Measurements from ENCODE around the gene NEUROD1.
A peak's percentile ranks its signal among the peaks of the same experiment; 100 is the strongest.

Gene NEUROD1

DNA sequence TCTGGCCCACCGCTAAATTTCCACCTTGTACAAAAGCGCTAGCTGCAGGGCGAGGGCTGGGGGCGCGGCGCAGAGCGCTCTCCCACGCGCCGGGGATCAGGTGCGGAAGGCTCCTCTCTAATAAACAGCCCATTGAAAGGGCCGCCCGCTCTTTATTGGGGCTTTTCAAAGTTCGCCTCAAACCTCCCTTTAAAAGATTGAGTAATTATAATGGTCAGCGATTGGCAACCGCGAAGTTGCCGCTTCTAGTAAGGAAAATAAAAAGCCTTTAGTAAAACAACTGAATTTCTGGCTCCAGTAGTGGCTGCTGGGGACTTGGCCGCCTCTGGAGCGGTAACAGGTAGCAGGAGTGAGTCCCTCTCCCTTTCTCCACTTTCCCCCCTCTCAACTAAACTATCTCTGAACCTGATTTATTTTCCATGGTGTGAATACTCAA, 755 bp downstream of the NEUROD1 start:
- DNase-seq (ENCODE audit: low spot score): no peak

DNA sequence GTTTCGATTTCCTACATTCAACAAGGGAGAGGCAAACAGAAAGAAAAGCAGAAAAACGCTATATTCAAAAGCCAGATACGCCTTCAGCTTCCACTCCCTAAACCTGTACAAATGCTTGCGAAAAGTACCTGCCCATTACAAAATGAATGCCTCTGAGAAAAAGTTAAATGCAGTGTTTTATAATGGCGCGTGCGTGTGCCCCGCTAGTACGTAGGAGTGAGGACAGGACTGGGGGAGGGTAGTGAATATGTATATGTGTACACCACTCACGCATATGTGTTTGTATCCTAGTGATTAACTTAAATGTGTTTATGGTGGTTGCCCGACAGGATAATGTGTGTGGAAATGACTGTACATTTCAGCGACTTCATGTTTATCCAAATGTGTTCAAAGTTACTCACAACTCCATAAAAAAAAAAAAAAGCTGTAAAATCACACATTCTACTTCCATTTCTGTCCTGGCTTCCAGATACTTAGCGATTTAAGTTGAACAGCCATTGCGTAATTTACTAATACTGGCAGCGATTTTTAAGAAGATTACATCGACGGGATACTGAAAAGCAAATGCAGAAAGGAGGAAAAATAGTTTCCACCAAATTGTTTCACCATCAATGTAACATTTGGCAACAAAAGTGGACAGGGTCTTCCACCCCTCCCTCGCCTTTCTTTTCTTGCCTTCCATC, 1.3 kb downstream of the NEUROD1 start:
- no peak for DNase-seq (ENCODE audit: low spot score)

DNA sequence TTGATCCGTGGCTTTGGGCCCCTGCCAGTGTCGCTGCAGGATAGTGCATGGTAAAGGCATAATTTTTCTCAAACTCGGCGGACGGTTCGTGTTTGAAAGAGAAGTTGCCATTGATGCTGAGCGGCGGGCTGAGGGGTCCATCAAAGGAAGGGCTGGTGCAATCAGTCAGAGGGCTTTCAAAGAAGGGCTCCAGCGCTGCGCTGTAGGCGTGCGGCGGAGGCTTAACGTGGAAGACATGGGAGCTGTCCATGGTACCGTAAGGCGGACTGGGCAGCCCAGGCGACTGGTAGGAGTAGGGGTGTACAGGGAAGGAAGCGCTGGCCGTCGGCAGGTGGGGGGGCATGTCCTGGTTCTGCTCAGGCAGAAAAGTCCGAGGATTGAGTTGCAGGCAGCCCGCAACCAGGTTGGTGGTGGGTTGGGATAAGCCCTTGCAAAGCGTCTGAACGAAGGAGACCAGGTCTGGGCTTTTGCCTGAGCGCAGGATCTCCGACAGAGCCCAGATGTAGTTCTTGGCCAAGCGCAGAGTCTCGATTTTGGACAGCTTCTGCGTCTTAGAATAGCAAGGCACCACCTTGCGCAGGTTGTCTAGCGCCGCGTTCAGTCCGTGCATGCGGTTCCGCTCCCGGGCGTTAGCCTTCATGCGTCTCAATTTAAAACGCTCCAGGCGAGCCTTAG, 2.3 kb downstream of the NEUROD1 start:
- peak; percentile 27 for DNase-seq (ENCODE audit: low spot score)

DNA sequence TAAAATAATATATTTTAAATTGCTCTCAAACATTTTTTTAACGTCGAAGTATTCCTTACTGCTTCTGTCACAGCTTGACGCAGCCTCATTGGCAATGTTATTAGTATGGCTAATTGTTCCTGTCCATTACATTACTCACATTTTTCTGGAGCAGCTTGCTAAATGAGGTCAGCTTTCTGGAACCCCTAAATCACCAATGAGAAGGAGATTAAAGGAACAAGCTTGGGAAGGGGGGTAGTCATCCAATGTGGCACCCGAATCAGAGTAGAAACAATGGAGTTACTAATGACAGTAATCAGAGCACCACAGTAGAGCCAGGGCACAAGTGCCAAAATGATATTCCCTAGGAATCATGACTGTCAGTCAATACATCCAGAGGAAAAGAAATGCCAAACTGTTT, 5.1 kb downstream of the NEUROD1 start:
- DNase-seq (ENCODE audit: low spot score): no peak

DNA sequence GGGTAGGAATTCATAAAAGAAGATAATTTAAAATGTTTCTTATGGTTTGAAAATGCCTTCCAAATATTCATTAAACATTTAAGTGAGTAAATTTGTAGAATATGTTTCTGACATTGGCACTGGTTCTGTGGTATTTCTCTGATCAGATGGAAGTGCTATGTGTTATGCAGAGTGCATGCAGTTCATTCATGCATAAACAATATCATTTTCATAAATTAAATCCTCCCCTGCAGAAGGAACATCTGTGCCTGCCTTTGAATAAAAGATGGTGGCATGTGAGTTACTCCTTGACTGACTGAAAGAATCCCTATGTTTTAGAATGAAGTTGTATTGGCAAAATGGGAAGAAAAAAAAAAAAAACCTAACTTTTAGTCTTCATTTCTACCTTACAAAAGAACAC, 5.9 kb downstream of the NEUROD1 start:
- DNase-seq (ENCODE audit: low spot score): no peak

DNA sequence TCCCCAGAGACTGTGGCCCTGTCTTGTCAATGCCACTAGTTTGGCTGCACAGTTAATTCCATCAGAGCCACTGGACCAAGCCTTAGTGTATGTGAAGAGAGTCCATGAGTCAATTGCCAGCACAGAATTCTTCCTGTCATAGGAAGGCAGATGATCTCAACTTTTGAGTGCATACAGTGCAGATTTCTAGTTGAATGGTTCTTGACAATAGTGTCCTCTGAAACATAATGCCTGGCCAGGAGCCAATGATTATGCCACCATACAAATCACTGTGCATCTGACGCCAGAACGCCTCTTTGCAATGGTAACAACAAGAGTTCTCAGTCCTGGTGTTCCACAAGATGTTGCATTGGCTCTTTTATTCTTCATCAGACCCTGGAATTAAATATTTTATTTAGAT, 7.1 kb downstream of the NEUROD1 start:
- no peak for DNase-seq (ENCODE audit: low spot score)

DNA sequence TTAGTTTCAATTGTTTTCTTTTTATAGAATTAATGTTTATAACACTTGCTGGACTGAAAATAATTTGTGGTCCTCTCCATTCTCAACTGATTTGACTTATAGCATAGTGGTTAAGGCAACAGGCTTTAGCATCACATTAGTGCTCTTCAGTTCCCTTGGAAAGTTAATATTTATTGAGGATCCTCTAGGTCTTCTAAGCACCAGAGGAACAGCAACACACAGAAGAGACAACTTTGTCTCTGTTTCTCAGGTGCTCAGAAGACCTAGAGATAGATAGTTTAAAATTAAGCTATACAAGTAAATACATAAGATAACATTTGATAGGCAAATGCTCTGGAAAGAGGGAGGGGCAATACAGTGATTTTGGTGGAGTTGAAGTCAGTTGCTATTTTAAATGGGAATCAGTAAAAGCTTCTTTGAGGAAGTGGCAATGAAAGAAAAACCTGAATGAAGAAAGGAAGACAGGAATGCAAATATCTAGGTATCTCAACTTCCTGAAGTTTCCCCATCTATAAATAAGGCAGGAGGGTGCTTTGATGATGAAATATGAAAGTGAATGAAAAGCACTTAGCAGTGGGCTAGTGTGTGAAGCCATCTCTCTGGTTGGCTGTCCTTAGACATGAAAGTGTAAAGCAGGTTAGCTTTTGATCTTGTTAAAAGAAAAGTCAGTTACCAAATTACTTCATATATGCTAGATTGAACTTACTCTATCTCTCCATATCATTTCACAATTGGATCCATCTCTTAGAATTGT, 7.9 kb downstream of the NEUROD1 start:
- no peak for DNase-seq (ENCODE audit: low spot score)

DNA sequence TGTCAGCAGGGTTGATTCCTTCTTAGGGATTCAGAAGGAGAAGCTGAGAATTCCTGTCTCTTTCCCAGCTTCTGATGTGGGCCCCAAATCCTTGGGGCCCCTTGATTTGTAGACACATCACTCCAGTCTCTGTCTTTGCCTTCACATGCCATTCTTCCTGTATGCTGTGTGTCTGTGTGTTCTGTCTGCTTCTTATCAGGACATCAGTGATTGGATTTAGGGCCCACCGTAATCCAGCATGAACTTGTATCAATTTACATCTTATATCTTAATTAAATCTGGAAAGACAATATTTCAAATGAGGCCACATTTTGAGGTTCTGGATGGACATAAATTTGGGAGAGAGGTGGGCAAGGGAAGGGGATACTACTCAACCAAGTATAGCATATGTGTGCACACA, 9.7 kb downstream of the NEUROD1 start:
- DNase-seq (ENCODE audit: low spot score): no peak

DNA sequence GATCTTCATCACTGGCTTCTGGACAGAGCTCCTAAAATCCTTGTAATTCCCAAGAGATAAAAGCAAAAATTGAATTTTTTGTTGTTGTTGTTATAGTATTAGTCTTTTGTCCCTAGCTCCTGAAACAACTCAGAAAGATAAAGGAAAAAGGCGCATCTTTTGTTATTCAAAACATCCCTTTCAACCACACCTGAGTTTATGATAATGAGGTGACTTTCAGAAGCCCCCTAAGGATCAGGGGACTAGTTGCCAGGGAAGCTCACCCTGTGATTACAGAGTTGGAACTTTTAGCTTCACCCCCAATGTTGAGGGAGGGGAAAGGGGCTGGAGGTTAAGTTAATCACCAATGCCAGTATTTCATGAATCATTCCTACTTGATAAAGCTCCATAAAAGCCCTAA, 13.1 kb downstream of the NEUROD1 start:
- DNase-seq (ENCODE audit: low spot score): no peak

DNA sequence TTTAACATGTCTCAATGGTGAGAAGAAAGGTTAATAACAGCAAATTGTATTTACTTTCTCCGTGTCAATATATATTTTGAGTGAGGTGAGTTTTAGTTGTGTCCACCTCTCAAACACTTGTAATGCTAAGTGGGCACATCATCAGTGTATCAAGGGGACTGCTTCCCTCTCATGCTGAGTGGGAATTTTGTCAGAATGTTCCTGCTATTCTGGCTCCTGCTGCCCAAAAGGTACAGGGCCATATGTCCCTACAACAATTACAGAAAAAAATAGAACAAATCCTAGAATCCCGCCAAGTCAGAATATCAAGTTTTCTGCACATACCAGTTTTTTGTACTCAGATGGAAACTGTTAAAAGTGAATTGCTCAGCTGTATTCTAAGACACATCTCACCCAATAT, 18.0 kb downstream of the NEUROD1 start:
- DNase-seq (ENCODE audit: low spot score): no peak

DNA sequence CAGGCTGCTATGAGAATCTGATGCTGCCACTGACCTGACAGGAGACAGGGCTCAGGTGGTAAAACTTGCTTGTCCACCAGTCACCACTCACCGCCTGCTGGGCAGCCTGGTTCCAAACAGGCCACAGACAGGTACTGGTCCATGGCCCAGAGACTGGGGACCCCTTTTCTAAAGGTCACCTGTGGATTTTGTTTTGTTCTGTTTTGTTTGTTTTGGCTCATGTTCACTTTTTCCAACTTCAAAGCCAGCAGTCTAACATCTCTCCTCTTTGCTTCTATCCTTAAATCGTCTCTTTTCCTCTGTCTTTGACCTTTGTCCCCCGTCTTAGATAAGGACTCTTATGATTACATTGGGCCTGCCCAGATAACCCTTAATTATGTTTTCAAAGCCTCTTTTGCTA, 20.1 kb downstream of the NEUROD1 start:
- DNase-seq (ENCODE audit: low spot score): no peak

DNA sequence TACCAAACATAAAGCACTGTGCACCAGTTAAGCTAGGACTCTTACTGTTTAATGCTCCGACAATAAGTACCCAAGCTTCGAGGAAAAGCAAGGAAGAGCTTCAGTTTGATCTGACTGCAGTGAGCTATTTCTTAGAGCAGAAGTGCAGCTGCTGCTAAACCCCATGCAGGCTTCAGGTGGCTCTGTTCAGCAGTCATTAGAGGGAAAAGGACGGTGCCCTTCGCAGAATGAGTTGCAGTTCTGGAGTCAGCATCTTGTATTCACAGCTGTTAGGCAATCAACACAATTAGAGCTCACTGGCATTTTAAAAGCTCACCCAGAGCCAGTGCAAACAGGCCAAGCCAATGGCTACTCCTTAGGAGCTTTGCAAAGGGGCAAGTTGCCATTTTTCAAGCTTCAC, 21.9 kb downstream of the NEUROD1 start:
- DNase-seq (ENCODE audit: low spot score): no peak

DNA sequence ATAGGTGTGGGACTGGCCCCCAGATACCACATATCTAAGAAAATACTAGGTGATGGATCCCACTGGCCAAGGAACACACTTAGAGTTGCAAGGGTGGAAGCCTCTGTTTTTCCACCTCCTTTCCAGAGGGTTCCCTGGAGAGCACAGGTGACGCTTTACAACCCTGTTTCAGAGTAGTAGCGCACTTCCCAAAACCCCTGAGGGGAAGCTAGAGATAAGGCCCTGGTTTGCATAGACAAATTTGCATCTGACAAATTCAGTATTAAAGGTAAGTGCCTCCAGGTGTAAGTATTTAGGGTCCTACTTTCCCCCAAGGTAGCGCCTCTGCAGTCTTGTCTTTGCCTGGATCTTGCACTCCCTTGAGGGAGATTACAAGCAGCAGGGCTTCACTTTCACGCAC, 22.9 kb downstream of the NEUROD1 start:
- DNase-seq (ENCODE audit: low spot score): no peak

DNA sequence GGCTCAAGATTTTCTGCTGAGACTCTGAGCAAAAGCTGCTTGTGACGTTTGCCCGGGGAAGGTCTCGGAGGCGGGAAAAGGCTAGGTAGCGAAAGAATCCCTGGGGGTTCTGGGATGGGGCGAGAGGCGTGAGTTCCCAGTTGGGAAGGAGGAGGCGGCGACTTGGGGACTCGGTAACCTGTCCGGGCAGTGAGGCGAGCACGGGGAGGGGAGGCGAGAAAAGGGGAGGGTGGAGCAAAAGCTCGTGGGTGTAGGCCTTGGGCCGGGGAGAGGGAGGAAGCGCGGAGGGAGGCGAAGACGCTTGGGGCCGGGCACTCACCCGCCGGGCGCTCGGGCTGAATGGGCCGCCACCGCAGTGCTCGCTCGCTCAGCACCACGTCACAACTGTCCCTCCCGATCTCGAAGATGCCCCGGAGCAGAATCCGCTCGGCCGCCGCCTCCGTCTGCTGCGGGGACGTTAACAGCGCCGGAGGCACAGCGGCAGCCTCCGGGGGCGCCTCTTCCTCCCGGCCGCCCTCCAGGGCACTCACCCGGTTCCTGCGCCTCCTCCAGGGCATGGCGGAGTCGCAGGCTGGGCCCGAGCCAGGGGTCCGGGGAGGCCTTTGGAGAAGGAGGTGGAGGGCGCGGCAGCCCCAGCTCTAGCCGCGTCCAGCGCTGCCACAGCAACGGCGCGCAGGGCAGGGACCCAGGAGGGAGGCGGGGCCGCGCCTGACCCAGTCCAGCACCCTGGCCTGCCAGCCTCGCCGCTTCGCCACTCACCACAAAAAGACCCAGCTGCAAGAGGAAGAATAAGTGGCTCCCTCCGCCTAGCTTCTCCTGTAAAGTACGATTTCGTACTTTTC, 23.6 kb downstream of the NEUROD1 start, which contains the start of gene CERKL:
TSS of gene CERKL (minus strand) at position 656 of the 842 bp plus-strand sequence. CDS start at position 557, 99 bp downstream.
- no peak for DNase-seq (ENCODE audit: low spot score)

DNA sequence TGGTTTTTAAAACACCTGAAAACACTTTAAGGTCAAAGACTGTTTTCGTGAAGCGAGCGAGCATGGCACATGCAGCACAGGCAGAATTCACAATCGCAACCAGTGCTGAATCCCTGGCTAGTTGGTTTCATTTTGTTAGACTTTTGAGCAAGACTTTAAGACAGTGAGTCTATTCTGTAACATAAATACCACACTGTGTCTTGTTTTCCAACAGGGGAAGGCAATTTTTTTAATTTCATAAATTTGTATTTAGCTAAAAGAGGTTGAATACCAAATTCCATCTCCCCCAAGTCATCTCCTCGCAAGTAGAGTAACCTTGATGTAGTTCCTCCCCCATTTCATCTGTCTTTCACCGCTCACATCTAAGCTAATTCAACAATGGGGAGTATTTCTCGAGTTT, 24.8 kb downstream of the NEUROD1 start:
- no peak for DNase-seq (ENCODE audit: low spot score)

DNA sequence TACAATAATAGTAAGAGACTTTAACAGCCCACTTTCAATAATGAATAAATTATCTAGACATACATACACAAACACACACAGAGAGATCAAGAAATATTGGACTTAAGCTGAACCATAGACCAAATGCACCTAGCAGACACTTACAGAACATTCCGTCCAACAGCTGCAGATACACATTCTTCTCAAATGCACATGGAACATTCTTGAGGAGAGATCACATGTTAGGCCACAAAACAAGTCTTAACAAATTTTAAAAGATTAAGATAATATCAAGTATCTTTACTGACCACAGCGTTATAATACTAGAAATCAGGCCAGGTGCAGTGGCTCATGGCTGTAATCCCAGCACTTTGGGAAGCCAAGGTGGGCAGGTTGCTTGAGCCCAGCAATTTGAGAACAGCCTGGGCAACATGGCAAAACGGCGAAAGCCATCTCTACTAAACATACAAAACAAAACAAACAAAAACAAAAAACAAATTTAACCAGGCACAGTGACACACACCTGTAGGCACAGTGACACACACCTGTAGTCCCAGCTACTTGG, 30.8 kb downstream of the NEUROD1 start:
- DNase-seq (ENCODE audit: low spot score): no peak

DNA sequence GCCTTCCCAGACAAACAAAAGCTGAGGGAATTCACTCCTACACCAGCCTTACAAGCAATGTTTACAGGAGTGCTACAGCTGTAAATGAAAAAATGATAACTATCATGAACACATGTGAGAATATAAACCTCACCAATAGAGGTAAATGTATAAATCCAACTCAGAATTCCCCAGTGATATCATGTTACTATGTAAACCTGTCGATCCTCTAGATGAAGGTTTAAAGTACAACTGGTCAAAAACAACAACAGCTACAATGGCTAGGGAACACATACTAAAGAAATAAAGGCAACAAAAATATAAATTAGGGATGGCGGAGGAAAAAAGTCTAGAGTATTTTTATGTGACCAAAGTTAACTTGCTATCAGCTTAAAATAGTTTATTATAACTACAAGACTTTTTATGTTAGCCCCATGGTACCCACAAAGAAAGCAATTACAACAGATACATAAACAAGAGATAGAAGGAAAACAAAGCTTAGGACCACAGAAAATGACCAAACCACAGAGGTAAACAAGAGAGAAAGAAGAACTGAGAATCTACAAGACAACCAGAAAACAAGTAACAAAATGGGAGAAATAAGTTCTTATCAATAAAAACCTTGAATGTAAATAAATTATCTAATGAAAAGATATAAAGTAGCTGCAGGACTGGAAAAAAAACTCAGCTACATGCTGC, 31.7 kb downstream of the NEUROD1 start:
- no peak for DNase-seq (ENCODE audit: low spot score)

DNA sequence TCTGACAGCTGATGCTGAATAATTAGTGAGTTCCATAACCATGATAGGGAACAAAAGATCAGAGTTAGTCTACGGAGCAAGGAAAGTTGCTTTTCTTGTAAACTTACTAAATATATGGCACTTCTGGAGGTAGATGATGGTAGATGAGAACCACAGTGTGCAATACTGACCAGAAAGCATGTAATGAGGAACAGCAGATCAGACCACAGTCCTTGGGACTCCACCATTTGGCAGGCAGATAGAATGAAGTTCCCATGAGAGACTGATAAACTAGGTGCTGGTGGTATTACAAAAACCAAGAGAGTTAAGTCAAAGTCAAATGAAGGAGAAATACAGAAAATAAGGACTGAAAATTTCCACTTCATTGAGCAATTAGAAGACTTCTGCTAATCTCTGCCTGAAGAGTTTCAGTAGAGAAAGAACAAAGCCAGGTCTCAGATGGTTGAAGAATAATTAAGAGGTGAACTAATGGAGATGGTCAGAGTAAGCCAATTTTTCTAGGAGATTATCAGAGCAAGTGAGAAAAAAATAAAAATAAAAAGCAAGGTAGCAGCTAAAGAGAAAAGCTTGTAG, 33.8 kb downstream of the NEUROD1 start:
- DNase-seq (ENCODE audit: low spot score): no peak

DNA sequence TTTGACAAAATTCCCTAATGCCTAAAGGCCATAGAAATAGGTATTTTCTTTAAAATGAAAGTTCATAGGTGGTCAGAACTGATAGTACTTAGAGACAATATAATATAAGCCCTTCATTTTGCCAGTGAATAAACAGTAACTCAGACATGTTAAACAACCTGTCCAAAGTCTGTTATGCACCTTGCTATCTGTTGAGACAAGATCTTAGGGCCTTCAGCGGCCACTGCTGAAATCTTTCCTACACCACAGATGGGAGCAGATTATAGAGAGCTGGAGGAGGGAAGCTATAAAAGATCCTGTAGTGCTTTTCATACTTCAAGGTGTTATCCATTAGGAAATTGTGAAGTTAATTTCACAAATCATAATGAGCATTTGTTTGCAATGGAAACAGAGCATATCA, 37.2 kb downstream of the NEUROD1 start:
- DNase-seq (ENCODE audit: low spot score): no peak

DNA sequence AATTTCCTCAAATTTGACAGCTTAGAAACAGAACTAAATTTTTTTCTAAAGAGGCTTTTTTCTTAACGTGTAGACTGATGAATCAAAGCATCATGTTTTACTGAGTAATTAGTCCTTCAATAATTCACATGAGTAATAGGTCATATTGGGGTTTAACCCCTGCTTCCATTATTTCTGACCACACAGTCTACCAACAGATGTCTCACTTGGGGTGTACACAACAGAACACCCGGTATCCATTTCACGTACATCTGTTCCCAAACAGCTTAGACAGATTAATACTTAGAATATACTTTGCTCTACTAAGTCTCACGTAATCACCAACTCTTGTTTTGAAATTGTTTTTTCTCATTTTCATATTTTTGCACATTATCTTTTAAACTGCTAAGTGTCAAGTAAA, 38.2 kb downstream of the NEUROD1 start:
- no peak for DNase-seq (ENCODE audit: low spot score)

DNA sequence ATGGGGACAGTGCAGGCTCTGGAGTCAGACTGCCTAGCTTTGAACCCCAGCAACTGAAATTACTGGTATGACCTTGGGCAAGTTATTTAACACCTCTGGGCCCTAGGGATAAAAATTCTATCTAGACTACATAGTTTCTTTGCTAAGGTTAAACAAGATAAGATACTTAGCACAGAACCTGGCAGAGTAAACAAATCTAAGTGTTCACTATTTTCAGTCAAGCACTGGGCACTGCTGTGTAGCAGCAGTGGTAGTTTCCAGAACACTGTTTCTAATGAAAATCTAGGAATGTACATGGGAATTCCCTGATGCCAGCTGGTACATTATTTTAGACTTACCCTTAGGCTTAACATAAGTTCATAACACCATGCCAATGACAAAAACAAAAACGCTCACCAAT, 40.6 kb downstream of the NEUROD1 start:
- no peak for DNase-seq (ENCODE audit: low spot score)
